Adipocyte (in vitro differentiated cells): Measurements from ENCODE around the gene GRAMD1B.
"Not testable (repeated sequence)": the region's sequence is repeated elsewhere in the genome, so short reads cannot be mapped to it uniquely, and the experiment has no call there.

Source experiments
- DNase-seq: peaks from one replicate; pipeline ENCODE4 v3.0.0-alpha.2; 2015; ENCODE audit warnings: low read depth
- H3K27me3 ChIP-seq: replicated peaks from 2 replicates; pipeline ENCODE4 v1.7.0; 2013; ENCODE audit warnings: mild to moderate bottlenecking, low read length, moderate library complexity; ENCODE audit not compliant: control insufficient read depth, insufficient read depth
- H3K36me3 ChIP-seq: 2 replicates; pipeline ENCODE4 v1.7.0; 2013; ENCODE audit warnings: low read length, mild to moderate bottlenecking, moderate library complexity; ENCODE audit not compliant: control insufficient read depth, insufficient read depth, severe bottlenecking
- H3K4me1 ChIP-seq: 2 replicates; pipeline ENCODE4 v1.7.0; 2013; ENCODE audit warnings: mild to moderate bottlenecking, low read length, moderate library complexity; ENCODE audit not compliant: control insufficient read depth, insufficient read depth
- H3K4me3 ChIP-seq: 2 replicates; pipeline ENCODE4 v1.7.0; 2013; ENCODE audit warnings: mild to moderate bottlenecking, low read length, moderate library complexity
- H3K9ac ChIP-seq: 2 replicates; pipeline ENCODE4 v1.7.0; 2013; ENCODE audit warnings: mild to moderate bottlenecking, low read length, moderate library complexity
- H3K9me3 ChIP-seq: 2 replicates; pipeline ENCODE4 v1.7.0; 2013; ENCODE audit warnings: mild to moderate bottlenecking, low read length, moderate library complexity; ENCODE audit not compliant: control insufficient read depth

The GRAMD1B gene

GRCh38 chr11:123451183-123451781, 21.2 kb downstream of the GRAMD1B start:
- Histone ChIP-seq H3K9ac (no peak overlapping the region), H3K4me1 (no peaks in the 10 kb centered on the region), H3K9me3 (no peaks in the 10 kb centered on the region), H3K4me3 (no peak overlapping the region), H3K27me3 (no peaks in the 10 kb centered on the region), H3K36me3 (no peaks in the 10 kb centered on the region)
- DNase-seq = no peak

- H3K4me3 ChIP-seq = no peak overlapping the region
- H3K4me1 ChIP-seq = peaks cover 10% of the 10 kb centered on the region
- no peaks in the 10 kb centered on the region for H3K9me3 ChIP-seq
- DNase-seq = no peak
- H3K9ac ChIP-seq = no peak overlapping the region
- no peaks in the 10 kb centered on the region for H3K27me3 ChIP-seq
- H3K36me3 ChIP-seq = no peaks in the 10 kb centered on the region
Measured at GRCh38 chr11:123452794-123453193, 22.7 kb downstream of the GRAMD1B start.

GRCh38 chr11:123454060-123454651, 24.1 kb downstream of the GRAMD1B start:
- no peaks in the 10 kb centered on the region for H3K27me3 ChIP-seq
- DNase-seq = peak; percentile 59
- H3K36me3 ChIP-seq = no peaks in the 10 kb centered on the region
- no peak overlapping the region for H3K4me3 ChIP-seq
- no peak overlapping the region for H3K9ac ChIP-seq
- H3K4me1 ChIP-seq = peaks cover 16% of the 10 kb centered on the region
- no peaks in the 10 kb centered on the region for H3K9me3 ChIP-seq

GRCh38 chr11:123454796-123455195, 24.7 kb downstream of the GRAMD1B start:
- H3K36me3 ChIP-seq = no peaks in the 10 kb centered on the region
- H3K27me3 ChIP-seq = no peaks in the 10 kb centered on the region
- H3K4me1 ChIP-seq = peaks cover 16% of the 10 kb centered on the region
- H3K4me3 ChIP-seq = no peak overlapping the region
- H3K9me3 ChIP-seq = no peaks in the 10 kb centered on the region
- no peak for DNase-seq
- H3K9ac ChIP-seq = no peak overlapping the region

- H3K36me3 ChIP-seq, DNase-seq: not testable (repeated sequence)
Measured at GRCh38 chr11:123456448-123456847, 26.4 kb downstream of the GRAMD1B start.

GRCh38 chr11:123457187-123457770, 27.2 kb downstream of the GRAMD1B start:
- H3K36me3 ChIP-seq = no peaks in the 10 kb centered on the region
- H3K9me3 ChIP-seq = no peaks in the 10 kb centered on the region
- no peak for DNase-seq
- no peak overlapping the region for H3K4me3 ChIP-seq
- no peak overlapping the region for H3K9ac ChIP-seq
- H3K27me3 ChIP-seq = no peaks in the 10 kb centered on the region
- peaks cover 22% of the 10 kb centered on the region for H3K4me1 ChIP-seq

More at GRCh38 chr11:123456448-123456847, 26.4 kb downstream of the GRAMD1B start:
- H3K4me1 ChIP-seq = peaks cover 22% of the 10 kb centered on the region
- not testable (repeated sequence) for H3K4me3 ChIP-seq, H3K9ac ChIP-seq, H3K9me3 ChIP-seq, H3K27me3 ChIP-seq

- H3K9ac ChIP-seq = no peak overlapping the region
- H3K27me3 ChIP-seq = no peaks in the 10 kb centered on the region
- peaks cover 22% of the 10 kb centered on the region for H3K4me1 ChIP-seq
- no peaks in the 10 kb centered on the region for H3K36me3 ChIP-seq
- no peak overlapping the region for H3K4me3 ChIP-seq
- H3K9me3 ChIP-seq = no peaks in the 10 kb centered on the region
- no peak for DNase-seq
Measured at GRCh38 chr11:123458501-123458900, 28.4 kb downstream of the GRAMD1B start.

GRCh38 chr11:123460012-123460700, 30.1 kb downstream of the GRAMD1B start:
- Histone ChIP-seq H3K27me3 (no peaks in the 10 kb centered on the region), H3K9me3 (no peaks in the 10 kb centered on the region), H3K4me3 (no peak overlapping the region), H3K36me3 (no peaks in the 10 kb centered on the region), H3K4me1 (peaks cover 22% of the 10 kb centered on the region), H3K9ac (no peak overlapping the region)
- no peak for DNase-seq

- Histone ChIP-seq H3K9me3 (no peaks in the 10 kb centered on the region), H3K4me1 (peaks cover 22% of the 10 kb centered on the region), H3K4me3 (no peak overlapping the region), H3K9ac (no peak overlapping the region), H3K27me3 (no peaks in the 10 kb centered on the region), H3K36me3 (no peaks in the 10 kb centered on the region)
- no peak for DNase-seq
Measured at GRCh38 chr11:123461164-123461563, 31.1 kb downstream of the GRAMD1B start.

GRCh38 chr11:123465667-123466066, 35.6 kb downstream of the GRAMD1B start:
- not testable (repeated sequence) for H3K27me3 ChIP-seq, H3K36me3 ChIP-seq, H3K4me1 ChIP-seq, H3K4me3 ChIP-seq, H3K9me3 ChIP-seq, H3K9ac ChIP-seq, DNase-seq

- H3K4me1 ChIP-seq, H3K27me3 ChIP-seq, H3K9me3 ChIP-seq, H3K36me3 ChIP-seq, H3K9ac ChIP-seq, H3K4me3 ChIP-seq, DNase-seq: not testable (repeated sequence)
Measured at GRCh38 chr11:123466172-123466571, 36.1 kb downstream of the GRAMD1B start.
